K562 (cell line): ENCODE measurements around the gene CEP89. TPM values are rescaled to one million over a fixed set of nuclear protein-coding genes. Genes with fewer than 3 reads are reported as not detected.

ENCODE experiments used
- ARID2 ChIP-seq: fragments of 450-650 bp; IDR thresholded peaks from 2 replicates; pipeline ENCODE4 v1.6.1; 2017; ENCODE audit warnings: antibody characterized with exemption, mild to moderate bottlenecking
- DDX20 ChIP-seq: fragments of 450-650 bp; IDR thresholded peaks from 2 replicates; pipeline ENCODE4 v1.6.1; 2016; ENCODE audit warnings: missing genetic modification characterization, low read depth, mild to moderate bottlenecking, missing compliant biosample characterization, moderate library complexity
- RAD21 ChIP-seq, 2 experiments: fragments of 250-450 bp in 1 of 2; fragments of 450-650 bp in 1 of 2; sonication (Bioruptor Pico) in 1 of 2; formaldehyde crosslinking in 1 of 2; IDR thresholded peaks in 1 of 2; conservative IDR thresholded peaks in 1 of 2; 2 replicates each; pipeline versions ENCODE4 v1.4.0 to v1.8.0; 2020 to 2022; ENCODE audit warnings: mild to moderate bottlenecking in 2 of 2, moderate library complexity in 1 of 2
- ZNF124 ChIP-seq: sonication (generic); formaldehyde crosslinking; IDR thresholded peaks from 2 replicates; pipeline ENCODE4 v1.8.1; 2022; ENCODE audit warnings: missing genetic modification reagents
- ZNF764 ChIP-seq: fragments of 250-450 bp; sonication (Bioruptor Pico); IDR thresholded peaks from 2 replicates; pipeline ENCODE4 v1.4.0; 2020; ENCODE audit warnings: low read depth, mild to moderate bottlenecking, moderate library complexity
- polyA plus RNA-seq, 8 experiments: library from polyadenylated mRNA; depleted of rRNA in 4 of 8; stranded (reverse) in 5 of 8; unstranded in 3 of 8; fragments of >200 nt; fragmentation: Nextera tagmentation in 2 of 8; fragmentation: Illumina TruSeq in 1 of 8; extraction: Ambion mirVana in 2 of 8; extraction: Trizol in 1 of 8; gene quantifications; 2 replicates each; pipeline versions ENCODE4 v1.2.1 to v1.2.3, GENCODE V29; 2011 to 2014; ENCODE audit warnings: inconsistent platforms in 1 of 8, missing spikeins in 1 of 8
- total RNA-seq, 7 experiments: library from RNA; depleted of rRNA in 6 of 7; stranded (reverse); fragments of >200 nt in 6 of 7; fragmentation: Illumina TruSeq in 2 of 7; extraction: Trizol in 2 of 7; gene quantifications; 2 replicates each; pipeline versions ENCODE4 v1.2.1 to v1.2.3, GENCODE V29; 2011 to 2021; ENCODE audit warnings: low replicate concordance in 1 of 7
- TF ChIP-seq, protein P1 (sequence below), 2 experiments: fragments of 450-650 bp; formaldehyde crosslinking in 1 of 2; IDR thresholded peaks; 2 replicates each; pipeline versions ENCODE4 v1.4.0 to v1.6.1; 2014 to 2020; ENCODE audit warnings: mild to moderate bottlenecking in 2 of 2, borderline replicate concordance in 1 of 2, low read depth in 1 of 2

CEP89 gene
- total and polyA plus RNA-seq, 9 of the 15 experiments (the other 6 are each of a cell fraction or from before 2014, with no cell fraction given): 5.5 to 15.0 (median 7.2) TPM

- TF ChIP-seq, protein P1, sequence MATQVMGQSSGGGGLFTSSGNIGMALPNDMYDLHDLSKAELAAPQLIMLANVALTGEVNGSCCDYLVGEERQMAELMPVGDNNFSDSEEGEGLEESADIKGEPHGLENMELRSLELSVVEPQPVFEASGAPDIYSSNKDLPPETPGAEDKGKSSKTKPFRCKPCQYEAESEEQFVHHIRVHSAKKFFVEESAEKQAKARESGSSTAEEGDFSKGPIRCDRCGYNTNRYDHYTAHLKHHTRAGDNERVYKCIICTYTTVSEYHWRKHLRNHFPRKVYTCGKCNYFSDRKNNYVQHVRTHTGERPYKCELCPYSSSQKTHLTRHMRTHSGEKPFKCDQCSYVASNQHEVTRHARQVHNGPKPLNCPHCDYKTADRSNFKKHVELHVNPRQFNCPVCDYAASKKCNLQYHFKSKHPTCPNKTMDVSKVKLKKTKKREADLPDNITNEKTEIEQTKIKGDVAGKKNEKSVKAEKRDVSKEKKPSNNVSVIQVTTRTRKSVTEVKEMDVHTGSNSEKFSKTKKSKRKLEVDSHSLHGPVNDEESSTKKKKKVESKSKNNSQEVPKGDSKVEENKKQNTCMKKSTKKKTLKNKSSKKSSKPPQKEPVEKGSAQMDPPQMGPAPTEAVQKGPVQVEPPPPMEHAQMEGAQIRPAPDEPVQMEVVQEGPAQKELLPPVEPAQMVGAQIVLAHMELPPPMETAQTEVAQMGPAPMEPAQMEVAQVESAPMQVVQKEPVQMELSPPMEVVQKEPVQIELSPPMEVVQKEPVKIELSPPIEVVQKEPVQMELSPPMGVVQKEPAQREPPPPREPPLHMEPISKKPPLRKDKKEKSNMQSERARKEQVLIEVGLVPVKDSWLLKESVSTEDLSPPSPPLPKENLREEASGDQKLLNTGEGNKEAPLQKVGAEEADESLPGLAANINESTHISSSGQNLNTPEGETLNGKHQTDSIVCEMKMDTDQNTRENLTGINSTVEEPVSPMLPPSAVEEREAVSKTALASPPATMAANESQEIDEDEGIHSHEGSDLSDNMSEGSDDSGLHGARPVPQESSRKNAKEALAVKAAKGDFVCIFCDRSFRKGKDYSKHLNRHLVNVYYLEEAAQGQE (IDR thresholded peaks at IDR 0.05; ENCODE audit: borderline replicate concordance): peak; percentile 88
- TF ChIP-seq, protein P1 (CRISPR knock-in tag; IDR thresholded peaks at IDR 0.05; ENCODE audit: low read depth): no peak
- peak; percentile 77; the same call in 1 of the 2 replicates for TF ChIP-seq ARID2
- no peak for TF ChIP-seq DDX20 (tag)
- TF ChIP-seq RAD21 (CRISPR knock-in tag; conservative IDR thresholded peaks at IDR 0.05 in 1 of 2, IDR thresholded peaks at IDR 0.05 in 1 of 2): peak; percentile 81 to 89
- no peak for TF ChIP-seq ZNF764 (CRISPR knock-in tag)
- no peak for TF ChIP-seq ZNF124 (CRISPR knock-in tag)
These were observed 4.6 kb upstream of the CEP89 start (continued) for GRCh38 chr19:32976223-32976805.
